ENCODE results near the gene DNAL1. TPM values are rescaled to one million over a fixed set of nuclear protein-coding genes. Genes with fewer than 3 reads are reported as not detected.
A peak's percentile ranks its signal among the peaks of the same experiment; 100 is the strongest.

DNAL1 gene
- total RNA-seq, 1 experiment from 2014 or later, result 14.6 TPM

GRCh38 chr14:73710737-73711136 is 66.0 kb downstream of the DNAL1 start:
- H3K9ac ChIP-seq (ENCODE audit: low read length), result no peak overlapping the region
- peaks cover 14% of the 10 kb centered on the region for H3K79me2 ChIP-seq (ENCODE audit: insufficient read depth, low read length)
- DNase-seq (ENCODE audit: low read depth, low spot score), result no peak
- CTCF ChIA-PET, result no interaction called here
- H3K9me3 ChIP-seq (ENCODE audit: control insufficient read depth in 1 of 2, insufficient read depth in 1 of 2, low read depth in 1 of 2, low read length in 2 of 2), result no peaks in the 10 kb centered on the region
- H3K4me2 ChIP-seq (ENCODE audit: low read length), result no peak overlapping the region
- no peak for ATAC-seq
- POLR2A ChIA-PET, result no interaction called here
- no peaks in the 10 kb centered on the region for H4K20me1 ChIP-seq (ENCODE audit: insufficient read depth)
- peaks cover 20 to 25% of the 10 kb centered on the region in 2 experiments for H3K4me1 ChIP-seq (ENCODE audit: control insufficient read depth in 1 of 2, insufficient read depth in 2 of 2, low read length in 2 of 2)
- no TSS peak for BruUV-seq (replicated peaks)
- no peak overlapping the region for H3K4me3 ChIP-seq (replicated peaks in 1 of 2; ENCODE audit: low read depth in 1 of 2, low read length in 2 of 2)
- no peak overlapping the region for H2AFZ ChIP-seq (ENCODE audit: low read depth, low read length, poor library complexity, severe bottlenecking)
- no peaks in the 10 kb centered on the region for H3K27me3 ChIP-seq (ENCODE audit: insufficient read depth, low read length)
- H3K27ac ChIP-seq (ENCODE audit: low read depth, low read length), result no peak overlapping the region
- intact Hi-C loops (cut with micrococcal nuclease), result no loop called here
- TF ChIP-seq FOSL1 (IDR thresholded peaks at IDR 0.05; ENCODE audit: low read depth), result no peak
- TF ChIP-seq SP1 (IDR thresholded peaks at IDR 0.05; ENCODE audit: low read depth), result no peak
- no peak for TF ChIP-seq CEBPB (IDR thresholded peaks at IDR 0.05; ENCODE audit: low read depth)
- RAD21 ChIA-PET (ENCODE audit: low non-redundant PET in 1 of 2, low total read pairs in 2 of 2, uncharacterized antibody in 2 of 2, unreplicated experiment in 2 of 2), result no interaction called here
- peaks cover 0 to under 1% of the 10 kb centered on the region in 2 experiments; a peak in 2 of 4 replicates for H3K36me3 ChIP-seq (ENCODE audit: control insufficient read depth in 1 of 2, insufficient read depth in 2 of 2, low read length in 2 of 2)
- H3K9me2 ChIP-seq (ENCODE audit: insufficient read depth), result no peaks in the 10 kb centered on the region

GRCh38 chr14:73712071-73712506 is 67.3 kb downstream of the DNAL1 start:
- BruUV-seq (replicated peaks), result no TSS peak
- ChIA-PET POLR2A (no interaction called here), CTCF (no interaction called here), RAD21 (ENCODE audit: low non-redundant PET in 1 of 2, low total read pairs in 2 of 2, uncharacterized antibody in 2 of 2, unreplicated experiment in 2 of 2) (no interaction called here)
- Histone ChIP-seq H3K9me3 (ENCODE audit: control insufficient read depth in 1 of 2, insufficient read depth in 1 of 2, low read depth in 1 of 2, low read length in 2 of 2) (no peaks in the 10 kb centered on the region), H2AFZ (ENCODE audit: low read depth, low read length, poor library complexity, severe bottlenecking) (no peak overlapping the region), H3K27ac (ENCODE audit: low read depth, low read length) (no peak overlapping the region), H3K79me2 (ENCODE audit: insufficient read depth, low read length) (peaks cover 14% of the 10 kb centered on the region), H3K27me3 (ENCODE audit: insufficient read depth, low read length) (no peaks in the 10 kb centered on the region), H3K9ac (ENCODE audit: low read length) (no peak overlapping the region), H3K36me3 (ENCODE audit: control insufficient read depth in 1 of 2, insufficient read depth in 2 of 2, low read length in 2 of 2) (peaks cover 3 to 5% of the 10 kb centered on the region in 2 experiments; a peak in 3 of 4 replicates), H3K4me1 (ENCODE audit: control insufficient read depth in 1 of 2, insufficient read depth in 2 of 2, low read length in 2 of 2) (peaks cover 20 to 25% of the 10 kb centered on the region in 2 experiments), H4K20me1 (ENCODE audit: insufficient read depth) (no peaks in the 10 kb centered on the region), H3K4me3 (replicated peaks in 1 of 2; ENCODE audit: low read depth in 1 of 2, low read length in 2 of 2) (no peak overlapping the region), H3K4me2 (ENCODE audit: low read length) (peak overlapping the region; percentile 89; the same call in 1 of the 2 replicates), H3K9me2 (ENCODE audit: insufficient read depth) (no peaks in the 10 kb centered on the region)
- intact Hi-C loops (cut with micrococcal nuclease), result no loop called here
- DNase-seq (ENCODE audit: low read depth, low spot score) (no peak), ATAC-seq (no peak)
- TF ChIP-seq, protein P1, sequence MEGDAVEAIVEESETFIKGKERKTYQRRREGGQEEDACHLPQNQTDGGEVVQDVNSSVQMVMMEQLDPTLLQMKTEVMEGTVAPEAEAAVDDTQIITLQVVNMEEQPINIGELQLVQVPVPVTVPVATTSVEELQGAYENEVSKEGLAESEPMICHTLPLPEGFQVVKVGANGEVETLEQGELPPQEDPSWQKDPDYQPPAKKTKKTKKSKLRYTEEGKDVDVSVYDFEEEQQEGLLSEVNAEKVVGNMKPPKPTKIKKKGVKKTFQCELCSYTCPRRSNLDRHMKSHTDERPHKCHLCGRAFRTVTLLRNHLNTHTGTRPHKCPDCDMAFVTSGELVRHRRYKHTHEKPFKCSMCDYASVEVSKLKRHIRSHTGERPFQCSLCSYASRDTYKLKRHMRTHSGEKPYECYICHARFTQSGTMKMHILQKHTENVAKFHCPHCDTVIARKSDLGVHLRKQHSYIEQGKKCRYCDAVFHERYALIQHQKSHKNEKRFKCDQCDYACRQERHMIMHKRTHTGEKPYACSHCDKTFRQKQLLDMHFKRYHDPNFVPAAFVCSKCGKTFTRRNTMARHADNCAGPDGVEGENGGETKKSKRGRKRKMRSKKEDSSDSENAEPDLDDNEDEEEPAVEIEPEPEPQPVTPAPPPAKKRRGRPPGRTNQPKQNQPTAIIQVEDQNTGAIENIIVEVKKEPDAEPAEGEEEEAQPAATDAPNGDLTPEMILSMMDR (IDR thresholded peaks at IDR 0.05 in 2 of 3, conservative IDR thresholded peaks at IDR 0.05 in 1 of 3; ENCODE audit: borderline replicate concordance in 1 of 3, insufficient read depth in 1 of 3, low read depth in 2 of 3, low read length in 2 of 3), result no peak
- TF ChIP-seq SIN3A (IDR thresholded peaks at IDR 0.05; ENCODE audit: low read depth), result no peak
- no peak for TF ChIP-seq POLR2A (IDR thresholded peaks at IDR 0.05; ENCODE audit: borderline replicate concordance, extremely low read depth, insufficient read depth, insufficient read length)
- TF ChIP-seq SRF (IDR thresholded peaks at IDR 0.05; ENCODE audit: low read depth), result no peak
- TF ChIP-seq EGR1 (IDR thresholded peaks at IDR 0.05; ENCODE audit: low read depth), result no peak
- TF ChIP-seq ZBTB33 (IDR thresholded peaks at IDR 0.05; ENCODE audit: extremely low read depth, insufficient replicate concordance, low read length), result no peak
- no peak for TF ChIP-seq EZH2phosphoT487 (IDR thresholded peaks at IDR 0.05; ENCODE audit: borderline replicate concordance)
- no peak for TF ChIP-seq ELF1 (IDR thresholded peaks at IDR 0.05; ENCODE audit: borderline replicate concordance, low read depth)
- TF ChIP-seq YY1 (IDR thresholded peaks at IDR 0.05; ENCODE audit: extremely low read depth, insufficient replicate concordance, low read depth, low read length), result no peak
- TF ChIP-seq ZFX (IDR thresholded peaks at IDR 0.05), result no peak
- TF ChIP-seq, protein P2, sequence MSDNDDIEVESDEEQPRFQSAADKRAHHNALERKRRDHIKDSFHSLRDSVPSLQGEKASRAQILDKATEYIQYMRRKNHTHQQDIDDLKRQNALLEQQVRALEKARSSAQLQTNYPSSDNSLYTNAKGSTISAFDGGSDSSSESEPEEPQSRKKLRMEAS (IDR thresholded peaks at IDR 0.05), result no peak
- TF ChIP-seq POLR2AphosphoS5 (IDR thresholded peaks at IDR 0.05; ENCODE audit: low read depth, low read length), result no peak
- TF ChIP-seq SP1 (IDR thresholded peaks at IDR 0.05; ENCODE audit: low read depth), result no peak
- no peak for TF ChIP-seq EZH2 (IDR thresholded peaks at IDR 0.05)
- TF ChIP-seq RAD21 (IDR thresholded peaks at IDR 0.05; ENCODE audit: low read depth), result no peak
- TF ChIP-seq CBX3 (IDR thresholded peaks at IDR 0.05; ENCODE audit: low read depth), result no peak
